Stimulated activated CD8-positive, alpha-beta memory T cell treated with anti-CD3 and anti-CD28 coated beads, Interleukin-7, amount 100 ng/mL, for 1 hour (primary cell): ENCODE results near the gene LONRF3.
"Not testable (repeated sequence)": the region's sequence is repeated elsewhere in the genome, so short reads cannot be mapped to it uniquely, and the experiment has no call there.

Experiments used
- DNase-seq, 2 donors: peaks; one replicate each; pipeline ENCODE4 v3.0.0-alpha.2; 2020; ENCODE audit warnings: low read depth in 2 of 2

The LONRF3 gene

GRCh38 chrX:118988911-118989310 lies 14.5 kb downstream of the LONRF3 start:
- no peak for DNase-seq

- no peak for DNase-seq
These were observed 15.5 kb downstream of the LONRF3 start for GRCh38 chrX:118989886-118990285.

- no peak for DNase-seq
These were observed 16.3 kb downstream of the LONRF3 start for GRCh38 chrX:118990512-118991227.

GRCh38 chrX:118992441-118993121 lies 18.2 kb downstream of the LONRF3 start:
- not testable (repeated sequence) for DNase-seq

- DNase-seq = no peak
These were observed 29.0 kb downstream of the LONRF3 start for GRCh38 chrX:119003462-119003861.

- DNase-seq = peak; percentile 10 to 14
These were observed 30.6 kb downstream of the LONRF3 start for GRCh38 chrX:119004920-119005524.

GRCh38 chrX:119007189-119007770 lies 32.9 kb downstream of the LONRF3 start:
- DNase-seq = no peak

GRCh38 chrX:119008110-119008744 lies 33.8 kb downstream of the LONRF3 start:
- no peak for DNase-seq

- DNase-seq = no peak
These were observed 34.7 kb downstream of the LONRF3 start for GRCh38 chrX:119009071-119009470.

- DNase-seq = no peak
These were observed 36.1 kb downstream of the LONRF3 start for GRCh38 chrX:119010491-119010890.

GRCh38 chrX:119013164-119013563 lies 38.7 kb downstream of the LONRF3 start:
- no peak for DNase-seq

- no peak for DNase-seq
These were observed 41.2 kb downstream of the LONRF3 start for GRCh38 chrX:119015407-119016237.

GRCh38 chrX:119017077-119017476 lies 42.7 kb downstream of the LONRF3 start:
- DNase-seq = no peak

- DNase-seq = no peak
These were observed 51.5 kb downstream of the LONRF3 start for GRCh38 chrX:119025900-119026299.

- not testable (repeated sequence) for DNase-seq
These were observed 51.9 kb downstream of the LONRF3 start for GRCh38 chrX:119026344-119026743.

- DNase-seq = not testable (repeated sequence)
These were observed 53.7 kb downstream of the LONRF3 start for GRCh38 chrX:119027960-119028732.

GRCh38 chrX:119028733-119029330 lies 54.4 kb downstream of the LONRF3 start:
- no peak for DNase-seq

GRCh38 chrX:119029656-119030055 lies 55.2 kb downstream of the LONRF3 start:
- DNase-seq = not testable (repeated sequence)

- no peak for DNase-seq
These were observed 56.6 kb downstream of the LONRF3 start for GRCh38 chrX:119030990-119031389.
